GM12878 (cell line): ENCODE results near the gene RPS3A. TPM values are rescaled to one million over a fixed set of nuclear protein-coding genes. Genes with fewer than 3 reads are reported as not detected.
A peak's percentile ranks its signal among the peaks of the same experiment; 100 is the strongest.

ENCODE experiments used
- ATAC-seq: fragments of 200-7000 bp; cut with Tn5 transposase; 3 replicates; pipeline ENCODE4 v1.9.1; 2020; ENCODE audit warnings: mild to moderate bottlenecking, moderate library complexity
- BruUV-seq: library from RNA; stranded (reverse); fragments of 400-500 nt; replicated peaks from 2 replicates; lab custom pipeline; 2021; lab: Mats Ljungman, UMichigan
- CTCF ChIA-PET: fragments of 300-600 bp; sonication (Branson Sonifier 250); formaldehyde crosslinking; extraction: SDS; loops from one replicate; lab custom pipeline; 2021; ENCODE audit warnings: inconsistent platforms; lab: Yijun Ruan, JAX
- POLR2A ChIA-PET: fragments of 350-600 bp; formaldehyde crosslinking; extraction: SDS; loops from one replicate; lab custom pipeline; 2021; ENCODE audit warnings: inconsistent platforms; lab: Charles Lee
- RAD21 ChIA-PET: fragments of 300-600 bp; sonication (Branson Sonifier 250); formaldehyde crosslinking; loops from one replicate; lab custom pipeline; 2023; ENCODE audit warnings: antibody characterized with exemption; ENCODE audit not compliant: unreplicated experiment; lab: Charles Lee
- SMC1A ChIA-PET: fragments of 300-600 bp; sonication (Branson Sonifier 250); formaldehyde crosslinking; loops from one replicate; lab custom pipeline; 2023; ENCODE audit not compliant: unreplicated experiment, uncharacterized antibody; lab: Charles Lee
- DNase-seq: peaks from one replicate; pipeline ENCODE4 v3.0.0-alpha.2; 2011; ENCODE audit warnings: low read depth, low spot score
- FAIRE-seq: peaks from 3 replicates; lab custom pipeline; 2011; peaks lifted over from hg19 to GRCh38; lab: Jason Lieb, UNC
- H2AFZ ChIP-seq: 2 replicates; pipeline ENCODE4 v1.6.0; 2011; ENCODE audit warnings: low read depth, low read length, control low read depth; ENCODE audit not compliant: control insufficient read depth
- H3K27ac ChIP-seq: 2 replicates; pipeline ENCODE4 v1.5.1; 2011; ENCODE audit warnings: control low read depth; ENCODE audit not compliant: control insufficient read depth, insufficient read depth
- H3K27me3 ChIP-seq, 2 experiments: replicated peaks in 1 of 2; 2 replicates each; pipeline versions ENCODE4 v1.6.0 to v1.6.1; 2011; ENCODE audit warnings: low read length in 1 of 2; ENCODE audit not compliant: control insufficient read depth in 2 of 2, insufficient read depth in 2 of 2
- H3K36me3 ChIP-seq, 2 experiments: 2 replicates each; pipeline ENCODE4 v1.5.1; 2011; ENCODE audit warnings: low read length in 1 of 2; ENCODE audit not compliant: control insufficient read depth in 2 of 2, insufficient read depth in 2 of 2
- H3K4me1 ChIP-seq: 2 replicates; pipeline ENCODE4 v1.6.1; 2011; ENCODE audit warnings: mild to moderate bottlenecking, low read length, moderate library complexity, mixed read lengths; ENCODE audit not compliant: control insufficient read depth, insufficient read depth
- H3K4me2 ChIP-seq: 2 replicates; pipeline ENCODE4 v1.6.0; 2011; ENCODE audit warnings: control low read depth; ENCODE audit not compliant: control insufficient read depth, insufficient read depth
- H3K4me3 ChIP-seq: fragments of 200-600 bp; sonication (generic); 2 replicates; pipeline ENCODE4 v1.5.1; 2016
- H3K79me2 ChIP-seq: 2 replicates; pipeline ENCODE4 v1.6.0; 2011; ENCODE audit warnings: low read length; ENCODE audit not compliant: control insufficient read depth, insufficient read depth
- H3K9ac ChIP-seq: 2 replicates; pipeline ENCODE4 v1.8.0; 2011; ENCODE audit warnings: low read length, control low read depth, mixed read lengths; ENCODE audit not compliant: control insufficient read depth, insufficient read depth
- H3K9me3 ChIP-seq: replicated peaks from 3 replicates; pipeline ENCODE4 v1.5.1; 2011; ENCODE audit warnings: mild to moderate bottlenecking, low read length; ENCODE audit not compliant: control insufficient read depth, insufficient read depth
- H4K20me1 ChIP-seq: 2 replicates; pipeline ENCODE4 v1.6.0; 2011; ENCODE audit not compliant: control insufficient read depth, insufficient read depth
- DPF2 ChIP-seq: fragments of 450-650 bp; IDR thresholded peaks from 2 replicates; pipeline ENCODE4 v1.6.1; 2017; ENCODE audit warnings: mild to moderate bottlenecking
- NFXL1 ChIP-seq: fragments of 450-650 bp; IDR thresholded peaks from 2 replicates; pipeline ENCODE4 v1.6.1; 2017; ENCODE audit warnings: antibody characterized with exemption, mild to moderate bottlenecking, borderline replicate concordance
- POLR2A ChIP-seq: IDR thresholded peaks from 2 replicates; pipeline ENCODE4 v1.6.1; 2011; ENCODE audit warnings: low read depth, mild to moderate bottlenecking, low read length
- POLR2AphosphoS5 ChIP-seq: IDR thresholded peaks from 2 replicates; pipeline ENCODE4 v1.6.1; 2011; ENCODE audit warnings: mild to moderate bottlenecking, low read length, inconsistent platforms
- SUPT20H ChIP-seq: IDR thresholded peaks from 2 replicates; pipeline ENCODE4 v1.6.1; 2011; ENCODE audit warnings: low read depth, mild to moderate bottlenecking, low read length, moderate library complexity, borderline replicate concordance; ENCODE audit not compliant: control insufficient read depth
- ZNF207 ChIP-seq: fragments of 450-650 bp; IDR thresholded peaks from 2 replicates; pipeline ENCODE4 v1.6.1; 2014; ENCODE audit warnings: antibody characterized with exemption, mild to moderate bottlenecking, borderline replicate concordance
- ZNF24 ChIP-seq: fragments of 450-650 bp; IDR thresholded peaks from 2 replicates; pipeline ENCODE4 v1.6.1; 2017; ENCODE audit warnings: antibody characterized with exemption, mild to moderate bottlenecking
- WGBS: methylation state at CpG from one replicate; pipeline ENCODE4 v1.1.6; 2016; ENCODE audit warnings: low lambda C conversion rate; ENCODE audit not compliant: insufficient replicate concordance, insufficient coverage; ENCODE audit errors: missing lambda C conversion rate; 5-methylcytosine and 5-hydroxymethylcytosine counted together
- in situ Hi-C: fragments of 300-500 bp; cut with MboI; formaldehyde crosslinking; loops from 9 replicates; pipeline ENCODE4 v1.14.3; 2018; ENCODE audit warnings: mixed read lengths
- intact Hi-C: fragments of 100-400 bp; cut with micrococcal nuclease; formaldehyde crosslinking; loops from one replicate; pipeline ENCODE4 v1.14.2; 2022; ENCODE audit not compliant: unreplicated experiment
- polyA plus RNA-seq, 11 experiments: library from polyadenylated mRNA; depleted of rRNA in 4 of 11; unstranded in 6 of 11; stranded (reverse) in 5 of 11; fragments of >200 nt; fragmentation: Nextera tagmentation in 4 of 11; fragmentation: Illumina TruSeq in 1 of 11; extraction: Ambion mirVana in 4 of 11; extraction: Trizol in 1 of 11; gene quantifications; 1 replicate in 1 of 11; 2 replicates in 10 of 11; pipeline versions ENCODE4 v1.2.1 to v1.2.3, GENCODE V29; 2011 to 2016; ENCODE audit warnings: inconsistent platforms in 2 of 11, missing spikeins in 2 of 11, low read depth in 1 of 11
- total RNA-seq, 4 experiments: library from RNA; depleted of rRNA in 3 of 4; stranded (reverse); fragments of >200 nt in 3 of 4; fragmentation: Illumina TruSeq in 1 of 4; extraction: Trizol in 1 of 4; gene quantifications; 2 replicates each; pipeline versions ENCODE4 v1.2.1 to v1.2.3, GENCODE V29; 2013 to 2021

The RPS3A gene
- total and polyA plus RNA-seq, 10 of the 15 experiments (the other 5 are each of a cell fraction or from before 2014, with no cell fraction given): 1,754 to 5,827 (median 3,527) TPM

DNA sequence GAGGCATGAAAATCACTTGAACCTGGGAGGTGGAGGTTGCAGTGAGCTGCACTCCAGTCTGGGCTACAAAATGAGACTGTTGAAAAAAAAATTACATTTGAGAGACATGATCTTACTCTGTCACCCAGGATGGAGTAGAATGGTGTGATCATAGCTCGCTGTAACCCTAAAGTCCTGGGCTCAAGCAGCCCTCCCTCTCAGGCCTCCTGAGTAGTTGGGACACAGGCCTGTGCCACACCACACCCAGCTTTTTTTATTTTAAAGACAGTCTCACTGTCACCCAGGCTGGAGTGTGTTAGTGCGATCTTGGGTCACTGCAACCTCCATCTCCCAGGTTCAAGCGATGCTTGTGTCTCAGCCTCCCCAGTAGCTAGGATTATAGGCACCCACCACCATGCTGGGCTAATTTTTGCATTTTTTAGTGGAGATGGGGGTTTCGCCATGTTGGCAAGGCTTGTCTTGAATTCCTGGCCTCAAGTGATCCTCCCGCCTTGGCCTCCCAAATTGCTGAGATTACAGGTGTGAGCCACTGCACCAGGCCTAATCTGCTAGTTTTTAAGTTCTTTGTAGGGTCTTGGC lies 6.1 kb downstream of the RPS3A start:
- BruUV-seq: no TSS peak
- Histone ChIP-seq H3K4me2 (no peak overlapping the region), H3K36me3 (peaks cover 12 to 31% of the 10 kb centered on the region in 2 experiments), H4K20me1 (peaks cover 9% of the 10 kb centered on the region), H2AFZ (no peak overlapping the region), H3K27ac (no peak overlapping the region), H3K27me3 (no peaks in the 10 kb centered on the region), H3K9ac (no peak overlapping the region), H3K4me3 (no peak overlapping the region), H3K9me3 (no peaks in the 10 kb centered on the region), H3K79me2 (peaks cover 32% of the 10 kb centered on the region), H3K4me1 (no peaks in the 10 kb centered on the region)
- SMC1A ChIA-PET: interaction anchor here (0.5 to 1.8 kb wide), 5 partner anchors 9 to 257 kb away, joined by 3 to 7 read pairs (median 3); no protein-coding TSS in a partner anchor
- peak; percentile 22 for ATAC-seq
- RAD21 ChIA-PET: no interaction called here
- WGBS: 97% methylated on average over 5 of the region's 5 CpGs
- POLR2A ChIA-PET: interaction anchor here (0.8 kb wide), 1 partner anchor 91 kb away, joined by 3 read pairs; the partner anchor contains the start of gene LRBA
- intact Hi-C loops: no loop called here
- CTCF ChIA-PET: interaction anchor here (1.0 to 1.9 kb wide), 2 partner anchors 12 to 16 kb away, joined by 3 to 12 read pairs; no protein-coding TSS in a partner anchor
- FAIRE-seq: no peak
- DNase-seq: no peak
- no peak for TF ChIP-seq SUPT20H
- TF ChIP-seq POLR2A: 0 out of 2 replicates have a peak, but pooled peaks have one; percentile 25
- TF ChIP-seq POLR2AphosphoS5: peak; percentile 49; the same call in 1 of the 2 replicates
- in situ Hi-C loops: loop anchor here (25.0 kb wide), 1 partner anchor 1682 kb away; the partner anchor contains the start of genes ARFIP1 and TIGD4

DNA sequence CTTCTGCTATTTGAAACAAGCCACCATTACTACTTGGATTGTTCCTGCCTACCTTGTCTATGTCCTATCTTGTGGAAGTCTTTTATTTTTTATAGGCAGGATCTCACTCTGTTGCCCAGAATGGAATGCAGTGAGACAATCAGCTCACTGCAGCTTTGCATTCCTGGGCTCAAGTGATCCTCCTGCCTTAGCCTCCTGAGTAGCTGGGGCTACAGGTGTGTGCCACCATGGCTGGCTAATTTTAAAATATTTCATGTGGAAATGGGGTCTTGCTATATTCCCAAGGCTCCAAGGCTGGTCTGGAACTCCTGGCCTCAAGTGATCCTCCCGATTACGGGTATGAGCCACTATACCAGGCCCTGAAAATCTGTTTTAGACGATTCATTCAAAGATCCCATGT lies 7.6 kb downstream of the RPS3A start:
- ATAC-seq (no peak), DNase-seq (no peak), FAIRE-seq (no peak)
- Histone ChIP-seq H3K4me2 (no peak overlapping the region), H3K4me1 (no peaks in the 10 kb centered on the region), H3K9me3 (no peaks in the 10 kb centered on the region), H3K9ac (no peak overlapping the region), H3K36me3 (peaks cover 12 to 19% of the 10 kb centered on the region in 2 experiments), H4K20me1 (peaks cover 3% of the 10 kb centered on the region; the same call in 1 of the 2 replicates), H3K4me3 (no peak overlapping the region), H3K79me2 (peaks cover 17% of the 10 kb centered on the region), H3K27ac (no peak overlapping the region), H3K27me3 (no peaks in the 10 kb centered on the region), H2AFZ (no peak overlapping the region)
- in situ Hi-C loops: loop anchor here (25.0 kb wide), 1 partner anchor 1680 kb away; the partner anchor contains the start of genes ARFIP1 and TIGD4
- ChIA-PET POLR2A (no interaction called here), SMC1A (no interaction called here), CTCF (no interaction called here), RAD21 (no interaction called here)
- 100% methylated on average over 3 of the region's 3 CpGs for WGBS
- TF ChIP-seq ZNF207: no peak
- no peak for TF ChIP-seq NFXL1
- TF ChIP-seq ZNF24: no peak
- no peak for TF ChIP-seq DPF2
- intact Hi-C loops: no loop called here
- no TSS peak for BruUV-seq
